T-helper 2 cell treated with Interferon-gamma antibody and Interleukin-4, amounts not matched to agents 100 ng/mL and 5 ng/mL, for 36 hours (primary cell): ENCODE measurements around the gene LRRC8A. TPM values are rescaled to one million over a fixed set of nuclear protein-coding genes. Genes with fewer than 3 reads are reported as not detected.

Experiments
- intact Hi-C: fragments of 100-400 bp; cut with micrococcal nuclease; formaldehyde crosslinking; loops from one replicate; pipeline ENCODE4 v1.15.1; 2023
- total RNA-seq: library from RNA; stranded (reverse); gene quantifications from 2 replicates; pipeline ENCODE4 v1.2.3, GENCODE V29; 2022

Gene LRRC8A
- total RNA-seq, 1 donor from 2014 or later = 53.1 TPM

GRCh38 chr9:128918921-128919320, 37.0 kb downstream of the LRRC8A start:
- intact Hi-C loops = no loop called here

GRCh38 chr9:128919402-128920089, 37.6 kb downstream of the LRRC8A start:
- intact Hi-C loops = no loop called here

- intact Hi-C loops = no loop called here
Observed at GRCh38 chr9:128920381-128921058, 38.6 kb downstream of the LRRC8A start, which contains the start of gene PHYHD1. Gene PHYHD1, plus strand, starts transcription at chr9:128920982. Its CDS starts 1,342 bp downstream, at chr9:128922324.

DNA sequence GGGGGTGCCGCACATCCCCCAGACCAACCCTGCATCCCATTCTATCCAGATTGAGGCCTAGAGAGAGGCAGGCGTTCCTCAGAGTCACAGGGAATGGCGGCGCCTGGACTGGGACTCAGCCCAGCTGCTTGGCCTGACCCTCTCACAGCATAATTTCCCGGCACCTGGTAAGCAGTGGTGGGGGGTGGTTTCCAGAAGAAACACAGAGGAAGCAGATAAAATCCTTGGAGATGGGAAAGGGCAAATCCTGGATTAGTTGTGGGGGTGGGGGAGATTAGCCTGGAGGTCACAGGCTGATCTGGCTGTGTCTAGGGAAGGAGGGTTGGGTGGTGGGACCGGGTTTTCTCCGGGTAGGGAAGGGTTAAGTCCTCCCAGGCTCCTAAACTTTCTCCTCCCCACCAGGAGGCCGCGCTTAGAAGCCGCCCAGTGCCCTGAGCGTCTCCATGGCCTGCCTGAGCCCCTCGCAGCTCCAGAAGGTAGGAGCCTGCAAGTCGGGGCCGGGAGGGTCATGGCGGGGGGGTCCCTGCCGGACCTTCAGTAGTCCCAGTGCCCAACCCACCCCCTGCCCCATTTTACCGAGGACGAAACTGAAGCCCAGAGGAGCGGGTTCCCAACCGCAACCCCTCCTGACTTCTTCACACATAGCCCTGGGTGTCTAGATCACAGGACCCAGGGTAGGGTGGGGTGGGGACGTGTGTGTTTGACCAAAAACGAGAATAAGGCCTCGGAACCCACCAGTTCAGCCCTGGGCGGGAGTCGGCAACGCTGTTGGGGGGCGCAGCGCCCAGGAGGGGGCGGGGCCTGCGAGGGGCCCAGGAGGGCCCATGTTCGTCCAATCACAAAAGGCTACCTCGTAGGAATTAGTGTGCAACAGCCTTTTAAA, 40.2 kb downstream of the LRRC8A start:
- intact Hi-C loops = no loop called here

DNA sequence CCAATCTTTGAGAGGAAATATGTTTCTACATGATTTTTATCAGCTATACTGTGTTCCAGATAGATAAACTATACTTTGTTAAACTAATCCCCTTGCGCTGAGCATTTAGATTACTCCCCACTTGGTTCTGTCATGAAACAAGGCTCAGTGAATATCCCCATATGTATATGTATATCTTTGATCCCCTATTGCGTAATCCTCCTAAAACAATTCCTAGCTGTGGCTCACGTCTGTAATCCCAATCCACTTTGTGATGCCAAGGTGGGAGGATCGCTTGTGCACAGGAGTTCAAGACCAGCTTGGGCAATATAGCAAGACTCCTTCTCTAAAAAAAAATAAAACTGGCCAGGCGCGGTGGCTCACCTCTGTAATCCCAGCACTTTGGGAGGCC, 41.6 kb downstream of the LRRC8A start:
- intact Hi-C loops = no loop called here

GRCh38 chr9:128927731-128928411, 45.9 kb downstream of the LRRC8A start:
- intact Hi-C loops = loop anchor here (1.0 kb wide), 1 partner anchor 65 kb away; no protein-coding TSS in a partner anchor

DNA sequence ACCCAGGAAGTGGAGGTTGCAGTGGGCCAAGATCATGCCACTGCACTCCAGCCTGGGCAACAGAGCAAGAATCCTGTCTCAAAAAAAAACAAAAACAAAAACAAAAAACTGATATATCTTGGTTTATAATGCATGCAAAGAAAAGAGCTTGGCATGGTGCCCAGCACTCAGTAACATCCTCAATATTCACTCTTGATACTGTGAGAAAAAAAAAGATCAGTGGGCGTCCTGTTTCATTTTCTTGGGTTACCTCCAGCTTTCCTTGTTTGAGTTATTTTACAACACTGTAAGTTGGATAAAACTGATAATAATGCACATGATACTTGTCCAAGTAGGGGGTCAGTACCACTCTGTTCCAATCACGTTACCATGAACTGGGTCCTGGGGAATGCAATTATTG, 46.7 kb downstream of the LRRC8A start:
- intact Hi-C loops = loop anchor here (1.0 kb wide), 1 partner anchor 65 kb away; no protein-coding TSS in a partner anchor

DNA sequence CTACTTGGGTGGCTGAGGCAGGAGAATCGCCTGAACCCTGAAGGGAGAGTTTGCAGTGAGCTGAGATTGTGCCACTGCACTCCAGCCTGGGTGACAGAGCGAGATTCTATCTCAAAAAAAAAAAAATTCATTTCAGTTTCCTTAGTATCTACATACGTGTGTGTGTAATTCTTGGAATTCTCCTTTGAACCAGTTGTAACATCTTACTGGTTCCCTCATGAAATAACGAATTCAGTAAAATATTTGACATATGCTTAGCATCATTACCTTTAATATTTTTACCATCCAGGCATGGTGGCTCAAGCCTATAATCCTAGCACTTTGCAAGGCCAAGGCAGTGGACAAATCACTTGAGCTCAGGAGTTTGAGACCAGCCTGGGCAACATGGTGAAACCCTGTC, 47.6 kb downstream of the LRRC8A start:
- intact Hi-C loops = no loop called here

GRCh38 chr9:128933731-128934130, 51.8 kb downstream of the LRRC8A start:
- intact Hi-C loops = no loop called here

DNA sequence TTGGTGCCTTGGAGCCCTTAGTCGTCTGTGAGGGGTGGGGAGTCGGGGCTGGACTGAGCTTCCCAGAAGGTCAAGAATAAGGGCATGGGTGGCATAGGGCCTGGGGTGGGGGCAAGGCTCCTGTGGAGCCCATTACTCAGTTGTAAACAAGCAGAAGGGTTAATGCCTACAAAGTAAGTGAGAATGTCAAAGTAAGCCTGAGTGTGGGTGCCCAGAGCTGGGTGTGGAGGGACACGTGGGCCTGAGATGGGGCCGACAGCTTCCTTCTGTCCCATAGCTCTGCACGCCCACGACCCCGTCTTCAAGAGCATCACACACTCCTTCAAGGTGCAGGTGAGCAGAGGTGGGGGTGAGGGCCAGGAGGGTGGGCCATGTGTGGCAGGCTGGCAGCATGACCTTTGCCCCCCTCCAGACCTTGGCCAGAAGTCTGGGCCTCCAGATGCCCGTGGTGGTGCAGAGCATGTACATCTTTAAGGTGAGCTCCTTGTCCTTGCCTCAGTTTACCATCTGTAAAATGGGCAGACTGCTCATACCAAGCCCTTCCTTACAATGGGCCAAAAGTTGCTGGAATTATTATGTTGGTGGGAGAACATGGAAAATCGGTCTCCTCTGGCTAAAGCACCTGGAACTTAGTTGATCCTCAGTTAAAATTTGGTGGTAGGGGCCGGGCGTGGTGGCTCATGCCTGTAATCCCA, 54.4 kb downstream of the LRRC8A start:
- intact Hi-C loops = no loop called here

- intact Hi-C loops = no loop called here
Observed at GRCh38 chr9:128937310-128938165, 55.6 kb downstream of the LRRC8A start.

DNA sequence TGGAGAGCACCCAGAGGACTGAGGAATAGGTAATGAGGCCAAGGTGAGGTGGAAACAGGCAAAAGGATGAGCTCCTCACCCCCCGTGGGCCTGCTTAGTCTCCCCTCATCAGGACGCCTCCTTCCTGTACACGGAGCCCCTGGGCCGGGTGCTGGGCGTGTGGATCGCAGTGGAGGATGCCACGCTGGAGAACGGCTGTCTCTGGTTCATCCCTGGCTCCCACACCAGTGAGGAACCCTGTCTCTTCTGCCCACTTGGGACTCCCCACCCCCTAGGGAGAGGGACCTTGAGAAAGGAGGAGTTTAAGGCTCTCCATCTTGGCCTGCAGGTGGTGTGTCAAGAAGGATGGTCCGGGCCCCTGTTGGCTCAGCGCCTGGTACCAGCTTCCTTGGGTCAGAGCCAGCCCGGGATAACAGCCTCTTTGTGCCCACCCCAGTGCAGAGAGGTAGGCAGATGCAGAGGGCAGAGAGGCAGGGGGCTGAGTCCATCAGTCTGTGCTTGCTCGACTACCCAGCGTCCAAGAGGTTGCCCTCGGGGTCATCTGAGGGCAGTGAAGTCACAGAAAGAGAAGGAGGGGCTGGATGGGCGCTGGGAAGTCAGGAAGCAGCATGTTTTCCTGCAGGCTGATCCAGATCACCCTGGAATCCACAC, 58.5 kb downstream of the LRRC8A start:
- intact Hi-C loops = no loop called here

DNA sequence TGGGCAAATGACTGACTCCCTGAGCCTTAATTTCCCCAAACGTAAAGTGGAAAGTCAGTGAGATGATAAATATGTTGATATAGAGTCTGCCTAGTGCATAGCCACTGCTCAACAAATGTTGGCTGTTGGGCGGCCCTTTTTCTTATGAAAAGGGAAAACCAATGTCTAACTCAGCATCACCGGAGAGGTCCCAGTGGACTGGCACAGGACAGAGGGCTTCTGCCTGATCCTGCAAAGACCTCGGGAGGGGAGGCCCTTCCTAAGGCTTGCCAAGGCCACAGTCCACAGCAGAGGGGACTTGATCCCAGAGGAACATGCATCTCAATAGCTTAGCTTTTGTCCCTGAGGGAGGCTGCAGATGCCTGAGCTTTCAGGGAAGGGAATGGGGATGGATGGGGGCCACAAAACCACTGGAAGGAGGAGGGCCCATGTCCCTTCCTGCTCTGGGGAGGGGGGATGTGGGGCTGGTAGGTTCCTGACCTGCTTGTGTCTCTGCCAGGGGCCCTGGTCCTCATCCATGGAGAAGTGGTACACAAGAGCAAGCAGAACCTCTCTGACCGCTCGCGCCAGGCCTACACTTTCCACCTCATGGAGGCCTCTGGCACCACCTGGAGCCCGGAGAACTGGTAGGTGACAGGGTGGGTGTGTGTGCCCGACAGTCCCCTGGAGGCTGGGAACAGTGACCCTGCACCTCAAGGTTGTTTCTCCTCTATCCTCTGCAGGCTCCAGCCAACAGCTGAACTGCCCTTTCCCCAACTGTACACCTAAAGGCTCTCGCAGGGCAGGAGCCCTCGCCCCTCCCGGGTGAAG, 59.2 kb downstream of the LRRC8A start:
- intact Hi-C loops = no loop called here

- intact Hi-C loops = no loop called here
Observed at GRCh38 chr9:128943832-128944620, 62.1 kb downstream of the LRRC8A start.

GRCh38 chr9:128944966-128945365, 63.0 kb downstream of the LRRC8A start:
- intact Hi-C loops = loop anchor here (5.0 kb wide), 1 partner anchor 83 kb away; no protein-coding TSS in a partner anchor

DNA sequence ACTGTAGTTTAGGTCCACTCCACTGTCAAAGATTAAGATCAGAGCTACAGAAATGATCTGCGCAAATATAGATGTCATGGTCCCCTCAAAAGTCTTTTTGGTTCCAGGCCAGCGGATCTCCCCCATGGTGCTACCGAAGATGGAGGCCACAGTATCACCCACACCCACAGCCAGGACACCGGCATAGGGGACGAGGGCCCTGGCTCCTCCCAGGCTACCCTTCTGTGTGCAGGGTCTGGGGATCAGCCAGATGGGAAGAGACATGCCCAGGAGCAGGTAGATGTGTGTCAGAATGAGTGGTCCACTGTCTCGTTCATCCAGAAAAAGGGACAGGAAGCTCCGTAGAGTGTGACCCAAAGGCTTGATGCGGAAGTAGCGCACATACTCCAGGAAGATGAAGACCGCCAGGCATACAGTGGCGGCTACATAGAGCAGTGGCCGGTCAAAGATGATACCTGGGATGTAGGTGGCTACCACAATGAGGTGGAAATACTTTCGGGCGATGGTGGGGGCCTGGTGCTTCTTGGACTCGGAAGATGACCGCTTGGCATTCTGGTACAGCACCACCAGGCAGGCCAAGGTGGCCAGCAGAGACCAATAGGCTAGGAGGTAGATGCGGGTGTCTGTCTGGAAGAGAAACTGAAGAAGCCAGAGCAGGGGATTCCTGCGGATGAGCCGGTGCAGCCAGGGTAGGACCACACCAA, 64.0 kb downstream of the LRRC8A start:
- intact Hi-C loops = loop anchor here (2.0 to 5.0 kb wide), 2 partner anchors 84 to 165 kb away; partner anchors contain the start of genes CRAT and PTPA
